ENCODE data around the gene LPP.

LPP gene

DNA sequence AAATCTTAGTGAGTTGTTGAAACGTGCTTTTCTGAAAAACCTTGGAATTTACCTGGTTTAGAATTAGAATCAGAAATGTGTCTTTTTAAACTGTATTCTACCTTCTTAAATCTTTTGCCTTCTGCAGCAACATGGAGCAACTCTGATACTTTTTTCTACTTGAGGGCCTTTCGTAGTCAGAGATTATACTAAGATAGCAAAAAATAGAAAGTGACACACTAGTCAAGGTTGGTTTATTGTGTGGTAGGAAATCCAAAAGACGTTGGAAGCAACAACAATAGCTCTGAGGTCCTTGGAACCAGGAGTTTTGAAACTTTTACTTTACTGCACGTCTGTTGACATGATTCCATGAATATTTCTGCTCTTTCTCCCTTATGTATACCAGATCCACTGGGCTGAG is 294.9 kb downstream of the LPP start:
- DNase-seq: no peak

DNA sequence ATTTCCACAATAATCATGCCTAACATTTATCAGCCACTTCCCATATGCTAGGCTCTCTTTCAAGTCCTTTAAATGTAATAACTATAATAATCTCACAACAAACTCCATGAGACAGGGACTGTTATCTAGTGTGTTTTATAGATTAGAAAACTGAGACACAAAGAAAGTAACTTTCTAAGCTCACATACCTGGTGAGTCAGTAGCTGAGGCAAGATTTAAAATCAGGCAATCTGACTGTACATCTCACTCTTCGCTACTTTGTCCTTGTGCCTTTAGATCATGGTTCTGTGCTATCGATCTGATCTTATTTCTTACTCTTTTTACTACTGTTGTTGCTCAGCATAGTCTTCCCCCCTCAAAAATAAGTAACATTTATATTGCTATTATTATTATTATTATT is 295.5 kb downstream of the LPP start:
- DNase-seq: no peak

DNA sequence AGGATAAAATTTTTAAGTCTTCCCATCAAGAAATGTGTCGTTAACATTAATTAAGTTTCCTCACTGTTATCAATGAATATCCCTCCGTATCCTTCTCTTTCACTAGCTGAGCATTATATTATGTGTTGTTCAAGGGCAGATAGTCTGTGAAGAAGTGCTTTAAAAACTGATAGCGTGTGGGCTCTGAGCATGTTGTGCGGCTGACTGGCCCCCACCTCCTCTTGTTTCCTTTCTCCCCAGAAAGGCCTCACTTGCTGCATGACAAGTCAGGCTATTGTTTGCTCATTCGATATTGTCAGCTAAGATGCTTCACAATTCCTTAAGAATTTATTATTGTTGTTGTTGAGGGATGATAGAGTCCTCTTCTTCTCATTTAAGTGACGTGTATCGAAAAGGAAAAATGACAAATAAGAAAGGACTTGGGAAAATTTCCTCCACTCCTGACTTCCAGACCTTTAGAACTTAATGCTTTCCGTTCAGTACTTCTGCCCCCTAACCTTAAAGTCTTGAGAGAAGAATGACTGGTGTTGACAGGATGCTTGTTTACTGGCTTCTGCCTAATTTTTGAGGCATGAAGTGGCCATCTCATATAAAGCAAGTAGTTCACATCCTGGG is 298.3 kb downstream of the LPP start:
- DNase-seq: no peak

DNA sequence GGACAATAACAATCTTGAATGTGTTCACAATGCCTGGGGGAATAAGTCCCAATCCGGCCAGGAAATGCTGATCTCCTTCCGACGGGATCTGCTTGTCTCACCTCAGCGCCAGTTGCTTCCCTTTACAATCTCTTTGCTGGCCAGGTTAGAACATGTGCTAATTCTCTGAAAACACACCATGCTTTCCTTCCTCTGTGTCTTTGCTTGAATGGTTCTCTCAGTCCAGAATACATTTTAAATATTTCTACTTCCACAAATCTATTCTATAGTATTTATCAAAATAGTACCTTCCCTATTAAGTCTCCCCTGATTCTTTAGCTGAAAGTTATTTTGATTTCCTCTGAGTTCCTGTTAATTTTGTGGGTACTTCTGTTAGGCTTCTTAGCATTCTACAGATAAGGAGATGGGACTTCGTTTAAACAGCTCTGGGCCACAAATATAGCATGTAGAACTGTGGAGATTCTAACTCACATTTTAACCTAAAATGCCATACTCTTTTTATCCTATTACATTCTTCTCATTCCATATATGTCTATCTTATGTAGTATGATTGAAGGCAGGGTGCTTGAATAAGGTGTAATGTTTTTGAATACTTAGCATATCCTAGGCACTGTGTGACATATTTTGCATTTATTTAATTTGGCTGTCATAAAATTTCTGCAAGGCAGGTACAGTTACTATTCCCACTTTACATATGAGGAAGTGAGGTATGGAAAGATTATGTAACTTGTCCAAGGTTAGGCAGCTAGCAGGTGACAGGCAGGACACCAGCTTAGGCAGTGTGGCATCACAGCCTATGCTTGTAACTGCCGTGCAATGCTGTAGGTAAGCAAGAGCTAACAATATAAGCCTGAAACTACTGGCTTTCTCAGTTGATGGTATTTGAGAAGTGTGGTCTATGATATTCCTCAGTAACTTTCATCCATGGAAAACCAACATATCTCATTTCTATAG is 299.8 kb downstream of the LPP start:
- DNase-seq: no peak

DNA sequence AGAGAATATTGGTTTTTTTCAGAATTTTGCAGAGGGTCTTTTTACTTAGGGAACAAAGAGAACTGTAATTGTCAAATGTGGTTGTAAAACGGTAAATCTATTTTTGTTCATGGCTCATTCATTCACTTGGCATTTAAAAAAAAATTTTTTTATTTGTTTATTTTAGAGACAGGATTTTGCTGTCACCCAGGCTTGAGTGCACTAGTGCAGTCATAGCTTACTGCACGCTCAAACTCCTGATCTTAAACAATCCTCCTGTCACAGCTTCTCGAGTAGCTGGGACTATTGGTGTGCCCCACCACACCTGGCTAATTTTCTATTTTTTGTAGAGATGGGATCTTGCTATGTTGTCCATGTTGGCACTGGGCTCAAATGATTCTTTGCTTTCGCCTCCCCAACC is 301.8 kb downstream of the LPP start:
- DNase-seq: no peak

DNA sequence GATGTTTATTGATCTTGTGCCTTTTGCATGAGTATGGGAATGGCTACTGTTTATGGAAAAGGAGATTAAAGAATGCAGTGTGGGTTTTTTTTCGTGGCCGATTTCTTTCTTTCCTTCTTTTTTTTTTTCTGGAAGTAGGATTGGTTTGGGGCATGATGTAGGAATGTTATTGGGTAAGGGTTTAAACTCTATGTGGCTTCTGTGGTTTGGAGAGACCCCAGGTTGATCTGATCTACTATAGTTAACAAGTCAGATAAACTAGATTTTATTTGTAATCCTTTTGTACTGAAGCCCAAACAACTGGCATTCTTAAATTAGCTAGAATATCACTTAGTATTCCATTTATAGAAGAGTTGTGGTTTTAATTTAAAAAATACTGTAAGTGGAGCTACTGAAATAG is 304.8 kb downstream of the LPP start:
- DNase-seq: no peak

DNA sequence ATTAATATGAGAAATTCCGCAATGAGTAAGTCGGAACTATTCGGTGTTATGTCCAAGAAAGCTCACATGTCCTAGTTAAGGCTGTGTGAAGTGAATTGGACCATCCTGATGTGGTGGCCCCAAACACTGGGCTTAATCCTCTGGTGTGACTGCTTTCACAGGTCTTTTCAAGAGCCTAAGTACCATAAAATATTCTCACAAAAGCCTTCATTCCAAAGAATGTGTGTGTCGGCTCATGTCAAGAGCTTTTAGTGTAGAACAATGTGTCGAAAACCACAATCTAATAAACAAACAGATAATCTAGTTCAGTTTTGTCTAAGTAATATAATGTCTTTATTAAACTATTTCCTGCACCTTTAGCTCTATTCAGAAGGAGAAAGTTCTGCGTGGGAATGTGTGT is 311.4 kb downstream of the LPP start:
- DNase-seq: no peak

DNA sequence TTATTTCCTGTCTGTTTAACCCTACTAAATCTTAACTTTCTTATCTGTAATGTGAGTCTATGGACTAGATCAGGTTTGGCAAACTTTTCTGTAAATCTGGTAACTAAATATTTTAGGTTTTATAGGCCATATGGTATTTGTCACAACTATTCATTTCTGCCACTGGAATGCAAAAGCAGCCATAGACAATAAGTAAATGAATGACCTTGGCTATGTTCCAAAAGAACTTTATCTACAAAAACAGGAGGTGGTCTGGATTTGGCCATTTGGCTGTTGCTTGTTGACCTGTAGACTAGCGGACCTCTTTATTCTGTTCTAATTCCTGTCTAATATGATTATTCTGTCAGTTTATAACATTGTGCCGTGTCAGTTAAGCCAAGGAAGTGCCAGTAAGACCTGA is 314.2 kb downstream of the LPP start:
- DNase-seq: no peak

DNA sequence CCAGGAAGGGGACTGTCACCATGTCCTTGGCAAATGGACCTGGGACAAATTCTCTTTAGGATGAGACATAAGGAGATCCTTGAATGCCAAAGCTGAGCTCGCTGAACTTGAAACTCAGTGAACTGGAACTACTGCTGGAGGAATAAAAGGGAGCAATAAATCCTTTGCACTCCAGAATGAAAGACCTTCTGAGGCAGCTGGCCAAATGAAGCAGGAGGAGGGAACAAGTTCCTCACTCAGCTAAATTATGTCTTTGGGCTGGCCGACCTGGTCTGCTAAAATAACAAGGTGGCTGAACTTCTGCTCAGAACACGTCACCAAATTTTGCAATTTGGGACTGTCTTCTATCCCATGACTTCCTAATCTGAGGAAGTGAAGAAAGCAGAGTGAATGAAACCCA is 314.7 kb downstream of the LPP start:
- DNase-seq: peak; percentile 50

DNA sequence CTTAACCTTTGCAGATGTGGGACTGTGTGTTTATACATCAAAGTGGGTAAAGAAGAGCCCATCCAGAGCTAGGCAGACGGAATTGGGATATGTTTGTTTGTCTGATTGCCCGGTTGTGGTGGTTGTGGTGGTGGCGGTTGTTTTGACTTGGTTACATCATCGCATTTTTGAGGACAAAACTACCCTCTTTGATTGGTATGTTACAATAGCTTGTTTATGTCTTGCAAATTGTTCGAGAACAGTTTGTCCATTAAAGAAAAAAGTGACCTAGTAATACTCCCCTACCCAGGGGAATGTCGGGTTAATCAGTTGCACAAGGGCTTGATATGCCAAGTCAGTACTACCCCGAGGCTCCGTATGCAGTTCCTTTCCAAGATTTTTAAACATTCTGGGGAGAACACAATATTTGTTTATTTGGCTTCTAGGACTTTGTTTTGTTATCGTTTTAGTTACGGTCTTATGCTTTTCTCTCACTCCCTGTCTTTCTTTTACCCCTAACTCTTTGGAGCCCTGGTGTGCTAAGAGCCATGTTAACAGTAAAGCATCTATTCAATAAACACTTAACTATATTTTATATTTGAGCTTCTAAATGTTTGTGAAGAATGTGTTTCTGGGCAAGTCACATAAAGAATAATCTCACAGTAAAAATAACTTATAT is 315.4 kb downstream of the LPP start:
- DNase-seq: no peak

DNA sequence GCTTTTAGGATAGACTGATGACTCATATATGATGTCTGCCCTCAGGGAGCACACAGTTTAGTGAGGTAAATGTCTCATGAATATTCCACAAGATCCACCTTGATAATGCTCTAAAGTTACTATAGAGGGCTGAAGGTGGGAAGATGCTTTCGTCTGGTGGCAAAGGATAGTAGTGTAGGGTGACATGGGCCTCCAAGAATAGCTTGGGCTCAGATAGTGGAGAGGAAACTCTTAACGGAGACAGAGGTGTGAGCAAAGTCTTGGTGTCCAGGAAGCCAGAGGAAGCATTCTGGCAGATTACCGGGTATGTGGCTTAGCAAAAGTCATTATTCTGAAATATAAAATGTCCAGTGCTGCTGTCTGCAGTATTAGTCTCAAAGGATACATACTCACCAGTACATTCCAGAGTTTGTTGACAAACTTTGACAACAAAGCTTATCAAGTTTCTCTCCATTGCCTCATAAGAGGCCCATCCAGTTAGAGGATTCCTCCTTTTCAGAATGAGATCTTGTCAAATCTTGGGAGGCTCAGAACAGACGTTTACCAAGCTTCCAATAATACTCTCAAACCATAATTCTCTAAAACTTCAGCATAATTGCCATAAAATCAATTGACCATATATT is 316.7 kb downstream of the LPP start:
- DNase-seq: no peak

DNA sequence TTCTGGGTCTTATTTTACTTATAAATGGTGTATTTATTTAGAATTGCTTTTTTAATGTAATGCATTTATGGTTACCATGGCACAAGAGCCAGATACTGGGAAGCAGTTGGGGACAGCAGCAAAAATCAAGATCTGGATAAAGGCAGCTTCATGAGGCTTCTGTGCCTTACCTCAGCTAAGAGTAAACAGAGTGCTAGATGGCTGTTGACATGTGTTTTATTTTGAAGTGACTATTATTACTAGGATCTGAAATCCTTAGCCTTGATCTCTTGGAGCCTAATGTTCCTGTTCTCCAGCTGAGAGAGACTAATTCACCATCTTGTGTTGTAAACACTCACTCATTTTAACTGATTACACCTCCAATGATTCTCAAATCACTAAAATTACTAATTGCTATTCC is 317.8 kb downstream of the LPP start:
- DNase-seq: peak; percentile 11

DNA sequence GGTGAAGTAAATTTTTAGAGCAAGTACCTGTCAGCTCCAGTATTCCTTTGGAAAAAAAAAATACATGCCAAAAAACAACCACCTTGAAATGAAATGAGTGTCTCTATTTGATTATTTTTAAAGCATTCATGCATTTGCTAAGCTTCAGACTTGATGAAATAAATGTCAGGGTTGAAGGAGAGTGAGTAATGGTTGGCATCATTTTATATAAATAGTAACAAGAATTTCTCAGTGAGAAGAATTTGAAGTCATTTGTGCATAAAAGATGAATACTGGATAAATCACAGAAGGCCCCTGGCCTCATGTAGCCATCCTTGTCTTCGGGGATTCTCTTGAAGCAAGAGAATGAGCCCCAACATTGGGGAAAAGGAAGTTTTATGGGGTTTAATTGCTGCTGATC is 318.4 kb downstream of the LPP start:
- DNase-seq: no peak

DNA sequence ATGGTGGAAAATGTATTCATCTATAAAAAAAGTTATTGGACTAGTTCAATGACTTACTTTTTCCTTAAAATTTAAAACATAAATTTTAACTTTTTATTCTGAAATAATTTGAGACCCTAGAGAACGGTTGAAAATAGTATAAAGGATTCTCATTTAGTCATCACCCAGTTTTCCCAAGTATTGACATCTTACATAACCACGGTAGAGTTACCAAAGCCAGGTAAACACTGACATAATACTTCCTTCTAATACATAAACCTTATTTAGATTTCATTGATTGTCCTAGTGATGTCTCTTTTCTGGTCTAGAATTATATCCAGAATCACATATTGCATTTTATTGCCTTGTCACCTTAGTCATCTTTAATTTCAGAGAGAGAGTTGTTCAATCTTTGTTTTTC is 319.1 kb downstream of the LPP start:
- DNase-seq: no peak

DNA sequence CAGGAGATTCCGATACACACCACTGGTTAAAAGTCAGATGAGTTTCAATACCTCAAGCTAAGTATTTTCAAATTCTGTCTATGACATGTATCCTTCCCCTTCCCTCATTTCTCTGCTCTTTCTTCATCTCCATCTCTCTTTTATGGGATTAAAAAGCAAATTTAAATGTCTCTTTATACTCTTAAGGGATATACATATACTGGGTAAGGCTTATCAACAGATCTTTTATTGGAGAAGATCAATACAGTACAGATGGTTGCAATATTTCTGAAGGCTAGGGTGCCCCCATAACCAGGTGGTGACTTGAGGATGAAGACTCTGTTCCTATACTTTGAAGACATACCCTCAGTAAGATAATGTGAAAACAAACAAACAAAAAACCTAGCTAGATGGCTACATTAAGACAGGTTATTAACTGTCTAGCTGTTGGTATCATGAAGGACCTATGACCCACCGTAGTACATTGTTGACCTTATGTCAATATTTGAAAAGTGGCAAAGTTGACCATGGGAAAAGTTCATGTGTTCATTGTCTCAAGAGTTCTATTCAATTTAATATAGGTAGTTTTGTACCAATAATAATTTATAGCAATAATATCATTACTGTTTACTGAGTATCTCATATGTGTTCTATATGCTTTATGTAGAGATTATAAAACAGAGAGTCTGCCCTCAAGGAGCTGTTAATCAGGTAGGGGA is 319.8 kb downstream of the LPP start:
- DNase-seq: no peak

DNA sequence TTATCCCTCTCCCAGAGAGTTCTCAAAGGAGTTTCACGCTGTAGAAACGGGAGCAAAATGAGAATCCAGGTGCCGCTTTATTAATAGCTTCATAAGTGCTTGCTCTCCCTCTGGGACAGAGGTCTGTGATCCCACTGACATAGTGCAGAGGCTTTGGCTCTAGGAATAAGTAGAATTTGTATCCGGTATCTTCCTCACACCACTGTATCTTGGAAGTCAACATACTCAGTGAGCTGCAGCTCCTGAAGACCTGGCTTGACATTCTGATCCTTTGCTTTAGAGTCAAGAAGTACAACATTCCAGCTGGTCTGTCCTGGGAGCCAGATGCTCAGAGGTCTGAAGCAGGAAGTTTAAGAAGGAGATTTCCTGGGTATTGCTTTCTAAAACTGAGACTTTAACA is 323.0 kb downstream of the LPP start:
- DNase-seq: no peak

DNA sequence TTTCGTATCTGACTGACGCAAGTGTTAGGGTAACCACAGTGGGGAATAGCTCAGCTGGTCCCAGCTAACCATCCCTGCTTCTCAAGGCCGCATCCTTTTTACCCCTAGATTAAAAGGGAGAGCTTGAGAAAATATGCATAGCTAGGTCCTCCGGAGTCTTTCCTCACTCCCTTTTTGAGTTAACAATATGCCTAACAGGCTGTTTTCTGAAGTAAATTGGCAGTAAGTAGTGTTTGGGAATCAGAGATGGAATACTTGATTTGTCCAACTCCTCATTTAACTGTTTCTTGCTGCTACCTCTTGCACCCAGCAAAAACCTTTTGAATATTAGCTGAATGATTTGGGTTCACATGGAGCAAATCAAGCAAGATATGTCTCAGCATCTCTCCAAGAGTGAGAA is 326.1 kb downstream of the LPP start:
- no peak for DNase-seq

DNA sequence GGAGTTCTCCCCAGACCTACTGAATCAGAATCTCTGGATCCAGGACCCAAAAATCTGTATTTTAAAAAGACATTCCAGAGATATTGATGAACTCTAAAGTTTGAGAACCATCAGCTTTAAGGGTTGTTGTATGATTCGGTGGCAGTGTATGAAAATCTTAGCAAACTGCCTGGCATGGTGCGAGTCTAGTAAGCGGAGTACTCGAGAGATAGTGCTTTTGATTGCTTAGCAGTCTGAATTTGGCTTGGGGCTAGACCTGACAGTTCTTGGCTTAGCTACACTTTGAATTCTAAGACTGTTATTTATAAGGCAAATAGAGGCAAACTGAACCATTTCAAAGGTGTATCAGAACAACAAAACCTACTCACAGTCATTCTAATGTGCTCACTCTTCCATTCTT is 329.0 kb downstream of the LPP start:
- no peak for DNase-seq

DNA sequence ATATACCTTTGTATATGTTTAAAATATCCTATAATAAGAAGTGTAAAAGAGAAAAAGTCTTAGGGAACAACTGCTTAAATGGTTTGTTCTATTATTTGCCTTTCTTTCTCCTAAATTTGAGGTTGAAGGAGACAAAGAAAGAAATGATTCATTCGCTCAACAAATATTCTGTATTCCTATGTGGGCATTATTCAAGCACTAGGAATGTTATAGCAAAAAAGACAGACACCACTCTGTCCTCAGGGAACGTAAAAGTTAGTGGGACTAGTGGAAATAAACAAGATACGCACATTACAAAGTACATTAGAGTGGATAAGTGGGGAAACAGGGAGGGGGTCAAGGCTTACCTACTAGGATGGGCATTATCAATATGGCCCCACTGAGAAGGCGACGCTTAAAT is 332.2 kb downstream of the LPP start:
- no peak for DNase-seq

DNA sequence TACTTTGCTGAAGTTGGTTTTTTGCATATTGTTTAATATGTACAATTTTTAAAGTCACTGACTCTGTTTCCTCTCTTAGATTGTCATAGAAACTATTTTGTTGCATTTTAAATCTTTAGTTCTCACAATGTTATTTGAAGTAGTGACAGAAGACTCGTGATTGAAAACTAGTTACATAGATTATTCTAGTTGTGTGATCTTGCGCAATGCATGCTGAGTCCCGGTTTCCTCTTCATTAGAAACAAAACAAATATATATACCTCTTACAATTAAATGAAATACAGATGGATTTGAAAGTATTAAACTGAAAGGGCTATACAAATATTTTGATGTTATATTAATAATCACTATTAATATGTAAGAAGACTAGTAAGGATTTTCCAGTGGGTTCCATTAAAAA is 333.0 kb downstream of the LPP start:
- no peak for DNase-seq

DNA sequence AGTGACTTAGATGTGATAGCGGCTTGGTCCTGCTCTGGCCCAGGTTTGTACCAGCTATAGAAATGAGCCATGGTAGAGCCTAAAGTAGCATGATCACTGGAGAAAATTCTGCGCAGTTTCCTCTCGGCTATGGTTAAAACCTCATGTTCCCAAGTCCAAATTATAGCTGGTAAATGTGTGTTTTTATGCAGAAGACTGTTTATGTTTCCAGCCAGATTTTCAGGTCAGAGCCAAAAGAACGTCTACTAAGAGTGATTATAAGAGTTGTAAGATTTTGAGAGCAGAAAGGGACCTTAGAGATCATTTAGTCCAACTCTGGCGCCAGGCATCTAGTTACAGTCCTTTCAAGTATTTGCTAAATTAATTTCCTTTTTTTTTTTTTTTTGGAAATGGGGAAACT is 333.7 kb downstream of the LPP start:
- DNase-seq: no peak

DNA sequence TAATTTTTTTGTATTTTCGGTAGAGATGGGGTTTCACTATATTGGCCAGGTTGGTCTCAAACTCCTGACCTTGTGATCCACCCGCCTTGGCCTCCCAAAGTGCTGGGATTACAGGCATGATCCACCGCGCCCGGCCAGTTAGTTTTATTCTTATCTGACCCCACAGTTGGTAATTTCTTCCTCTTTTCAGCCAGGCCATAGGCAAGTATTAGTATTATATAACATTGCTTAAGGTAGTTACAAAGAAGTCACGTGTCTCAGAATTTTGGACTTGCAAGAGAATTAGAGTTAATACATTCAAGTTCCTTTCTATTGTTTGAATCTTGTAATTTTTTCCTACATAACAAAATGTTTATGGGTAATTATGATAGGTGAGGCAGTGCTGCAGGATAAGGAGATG is 334.8 kb downstream of the LPP start:
- DNase-seq: no peak
